Subcutaneous abdominal adipose tissue (tissue), 5 donors: ENCODE measurements around the gene KLC4.
"Not testable (repeated sequence)": the region's sequence is repeated elsewhere in the genome, so short reads cannot be mapped to it uniquely, and the experiment has no call there.

ENCODE experiments used
- H3K27ac ChIP-seq: one replicate; pipeline ENCODE4 v1.7.0; 2013; ENCODE audit warnings: low read depth, mild to moderate bottlenecking, inconsistent platforms, low read length, moderate library complexity
- H3K27me3 ChIP-seq, 5 donors: one replicate each; pipeline ENCODE4 v1.7.0; 2013; ENCODE audit warnings: low read length in 5 of 5, inconsistent platforms in 1 of 5; ENCODE audit not compliant: control insufficient read depth in 5 of 5, insufficient read depth in 4 of 5
- H3K36me3 ChIP-seq, 5 donors: one replicate each; pipeline ENCODE4 v1.7.0; 2013; ENCODE audit warnings: low read length in 5 of 5; ENCODE audit not compliant: control insufficient read depth in 5 of 5, insufficient read depth in 5 of 5
- H3K4me1 ChIP-seq, 5 donors: one replicate each; pipeline ENCODE4 v1.7.0; 2013; ENCODE audit warnings: low read length in 5 of 5, mild to moderate bottlenecking in 3 of 5, moderate library complexity in 1 of 5; ENCODE audit not compliant: control insufficient read depth in 5 of 5, insufficient read depth in 5 of 5
- H3K4me3 ChIP-seq, 5 donors: one replicate each; pipeline ENCODE4 v1.7.0; 2013; ENCODE audit warnings: low read length in 5 of 5, low read depth in 1 of 5
- H3K9ac ChIP-seq, 5 donors: one replicate each; pipeline ENCODE4 v1.7.0; 2013; ENCODE audit warnings: low read length in 5 of 5, mild to moderate bottlenecking in 4 of 5, moderate library complexity in 3 of 5
- H3K9me3 ChIP-seq, 5 donors: one replicate each; pipeline ENCODE4 v1.7.0; 2013; ENCODE audit warnings: low read length in 5 of 5; ENCODE audit not compliant: control insufficient read depth in 5 of 5
- donor health status: healthy.
- donor health status: healthy.
- donor health status: healthy.
- donor health status: healthy.
- donor health status: healthy.

The KLC4 gene

GRCh38 chr6:43034190-43034525 lies 25.3 kb upstream of the KLC4 start:
- H3K27ac ChIP-seq, result no peak overlapping the region
- no peak overlapping the region for H3K4me3 ChIP-seq
- H3K36me3 ChIP-seq, result peaks cover 2 to 80% (median 66%) of the 10 kb centered on the region in 5 donors
- H3K9ac ChIP-seq, result no peak overlapping the region
- no peaks in the 10 kb centered on the region for H3K4me1 ChIP-seq
- no peaks in the 10 kb centered on the region for H3K27me3 ChIP-seq
- no peaks in the 10 kb centered on the region for H3K9me3 ChIP-seq

- Histone ChIP-seq H3K27ac (no peak overlapping the region), H3K4me1 (no peaks in the 10 kb centered on the region), H3K9ac (no peak overlapping the region), H3K4me3 (no peak overlapping the region), H3K27me3 (no peaks in the 10 kb centered on the region), H3K9me3 (no peaks in the 10 kb centered on the region), H3K36me3 (peaks cover 0 to 82% (median 67%) of the 10 kb centered on the region in 5 donors)
Measured at GRCh38 chr6:43035495-43036194, 23.8 kb upstream of the KLC4 start.

- Histone ChIP-seq H3K36me3 (peaks cover 0 to 86% (median 72%) of the 10 kb centered on the region in 5 donors), H3K27ac (no peak overlapping the region)
Measured at GRCh38 chr6:43036712-43037111, 22.7 kb upstream of the KLC4 start.

GRCh38 chr6:43037197-43037596 lies 22.2 kb upstream of the KLC4 start:
- H3K36me3 ChIP-seq, result peaks cover 0 to 84% (median 70%) of the 10 kb centered on the region in 5 donors

More at GRCh38 chr6:43036712-43037111, 22.7 kb upstream of the KLC4 start:
- Histone ChIP-seq H3K4me3 (no peak overlapping the region), H3K4me1 (no peaks in the 10 kb centered on the region), H3K27me3 (no peaks in the 10 kb centered on the region), H3K9ac (no peak overlapping the region), H3K9me3 (no peaks in the 10 kb centered on the region)

GRCh38 chr6:43037706-43038105 lies 21.7 kb upstream of the KLC4 start:
- Histone ChIP-seq H3K27ac (no peak overlapping the region), H3K9me3 (no peaks in the 10 kb centered on the region), H3K9ac (no peak overlapping the region), H3K4me1 (no peaks in the 10 kb centered on the region), H3K36me3 (peaks cover 0 to 83% (median 70%) of the 10 kb centered on the region in 5 donors), H3K27me3 (no peaks in the 10 kb centered on the region), H3K4me3 (no peak overlapping the region)

More at GRCh38 chr6:43037197-43037596, 22.2 kb upstream of the KLC4 start:
- Histone ChIP-seq H3K27me3 (no peaks in the 10 kb centered on the region), H3K9ac (no peak overlapping the region), H3K27ac (no peak overlapping the region), H3K4me3 (no peak overlapping the region), H3K4me1 (no peaks in the 10 kb centered on the region), H3K9me3 (no peaks in the 10 kb centered on the region)

- Histone ChIP-seq H3K9me3 (no peaks in the 10 kb centered on the region), H3K27me3 (no peaks in the 10 kb centered on the region), H3K4me3 (no peak overlapping the region), H3K27ac (no peak overlapping the region), H3K36me3 (peaks cover 0 to 85% (median 74%) of the 10 kb centered on the region in 5 donors), H3K9ac (no peak overlapping the region), H3K4me1 (no peaks in the 10 kb centered on the region)
Measured at GRCh38 chr6:43038727-43039126, 20.7 kb upstream of the KLC4 start.

- Histone ChIP-seq H3K4me1 (no peaks in the 10 kb centered on the region), H3K36me3 (peaks cover 0 to 86% (median 75%) of the 10 kb centered on the region in 5 donors), H3K9me3 (no peaks in the 10 kb centered on the region), H3K9ac (no peak overlapping the region), H3K27ac (no peak overlapping the region), H3K4me3 (no peak overlapping the region), H3K27me3 (no peaks in the 10 kb centered on the region)
Measured at GRCh38 chr6:43040542-43041257, 18.7 kb upstream of the KLC4 start.

- peaks cover 0 to 89% (median 79%) of the 10 kb centered on the region in 5 donors for H3K36me3 ChIP-seq
- not testable (repeated sequence) for H3K27ac ChIP-seq, H3K4me1 ChIP-seq, H3K9ac ChIP-seq, H3K4me3 ChIP-seq, H3K27me3 ChIP-seq, H3K9me3 ChIP-seq
Measured at GRCh38 chr6:43041475-43041874, 18.0 kb upstream of the KLC4 start.

GRCh38 chr6:43043310-43043709 lies 16.1 kb upstream of the KLC4 start:
- Histone ChIP-seq H3K27me3 (no peaks in the 10 kb centered on the region), H3K9me3 (no peaks in the 10 kb centered on the region), H3K4me3 (no peak overlapping the region), H3K4me1 (no peaks in the 10 kb centered on the region), H3K27ac (no peak overlapping the region), H3K36me3 (peaks cover 0 to 89% (median 78%) of the 10 kb centered on the region in 5 donors), H3K9ac (no peak overlapping the region)

- no peak overlapping the region for H3K4me3 ChIP-seq
- peaks cover 0 to 88% (median 74%) of the 10 kb centered on the region in 5 donors for H3K36me3 ChIP-seq
- H3K9me3 ChIP-seq, result no peaks in the 10 kb centered on the region
- peaks cover 0 to under 1% (median 0%) of the 10 kb centered on the region in 5 donors for H3K4me1 ChIP-seq
- no peak overlapping the region for H3K27ac ChIP-seq
- no peaks in the 10 kb centered on the region for H3K27me3 ChIP-seq
- H3K9ac ChIP-seq, result no peak overlapping the region
Measured at GRCh38 chr6:43045371-43045930, 14.0 kb upstream of the KLC4 start.
